Upper lobe of left lung (tissue), 6 donors: Measurements from ENCODE around the gene ZNF428. TPM values are rescaled to one million over a fixed set of nuclear protein-coding genes. Genes with fewer than 3 reads are reported as not detected.

ENCODE experiments used
- ATAC-seq, 2 donors: fragments of 200-7000 bp; cut with Tn5 transposase; one replicate each; pipeline ENCODE4 v1.9.1; 2022; ENCODE audit warnings: mild to moderate bottlenecking in 2 of 2, moderate library complexity in 2 of 2; ENCODE audit not compliant: low FRiP score in 2 of 2
- DNase-seq, 2 donors: peaks; one replicate each; pipeline ENCODE4 v3.0.0-alpha.2; 2019 to 2020
- H3K27ac ChIP-seq, 4 donors: fragments of 200-600 bp; sonication (generic); one replicate each; pipeline ENCODE4 v1.5.1; 2016 to 2019
- H3K27me3 ChIP-seq, 4 donors: fragments of 200-600 bp; sonication (generic); one replicate each; pipeline ENCODE4 v1.5.1; 2017 to 2019
- H3K36me3 ChIP-seq, 4 donors: fragments of 200-600 bp; sonication (generic); one replicate each; pipeline ENCODE4 v1.5.1; 2016 to 2019
- H3K4me1 ChIP-seq, 4 donors: fragments of 200-600 bp; sonication (generic); one replicate each; pipeline ENCODE4 v1.5.1; 2018 to 2019
- H3K4me3 ChIP-seq, 4 donors: fragments of 200-600 bp; sonication (generic); one replicate each; pipeline ENCODE4 v1.5.1; 2017 to 2019; ENCODE audit warnings: mild to moderate bottlenecking in 2 of 4, moderate library complexity in 1 of 4
- H3K9me3 ChIP-seq, 4 donors: fragments of 200-600 bp; sonication (generic); one replicate each; pipeline ENCODE4 v1.5.1; 2018 to 2019
- CTCF ChIP-seq, 6 experiments: fragments of 450-650 bp in 4 of 6; fragments of 200-600 bp in 2 of 6; sonication (generic) in 2 of 6; IDR thresholded peaks; one replicate each; pipeline ENCODE4 v1.5.1; 2016 to 2019; ENCODE audit warnings: antibody characterized with exemption in 6 of 6
- EP300 ChIP-seq, 4 donors: sonication (generic); formaldehyde crosslinking; IDR thresholded peaks; one replicate each; pipeline ENCODE4 v1.5.1; 2017; ENCODE audit warnings: antibody characterized with exemption in 4 of 4, control low read depth in 2 of 4
- POLR2A ChIP-seq, 4 donors: fragments of 450-650 bp; IDR thresholded peaks; one replicate each; pipeline ENCODE4 v1.5.1; 2016 to 2017; ENCODE audit warnings: antibody characterized with exemption in 4 of 4, mild to moderate bottlenecking in 2 of 4
- POLR2AphosphoS5 ChIP-seq, 2 donors: sonication (generic); formaldehyde crosslinking; IDR thresholded peaks; one replicate each; pipeline ENCODE4 v1.5.1; 2017; ENCODE audit warnings: antibody characterized with exemption in 2 of 2
- WGBS, 2 donors: methylation state at CpG; one replicate each; pipeline ENCODE4 v1.1.5; 2017 to 2018; 5-methylcytosine and 5-hydroxymethylcytosine counted together
- total RNA-seq, 6 donors: library from RNA; depleted of rRNA in 4 of 6; stranded (reverse); fragments of >200 nt in 4 of 6; gene quantifications; one replicate each; pipeline versions ENCODE4 v1.1.0 to v1.2.1, GENCODE V29; 2016 to 2021
- donor health status: DM: no; HTN: no; CAD: no; lungs with moderate emphysema.
- donor health status: DM: no; HTN: yes; CAD: no; lungs with severe emphysema.

ZNF428 gene
- total RNA-seq, 6 donors from 2014 or later, result 10.5 to 37.0 (median 31.4) TPM

- no peak overlapping the region for H3K27ac ChIP-seq
- WGBS, 2 donors, result 87 to 88% methylated on average over 1 to 5 of the region's 5 CpGs
- ATAC-seq, result no peak
- peaks cover 0 to 3% (median 0%) of the 10 kb centered on the region in 4 donors for H3K27me3 ChIP-seq
- no peaks in the 10 kb centered on the region for H3K36me3 ChIP-seq
- no peak for DNase-seq
- TF ChIP-seq EP300 (IDR thresholded peaks at IDR 0.05), result no peak
- TF ChIP-seq POLR2AphosphoS5 (IDR thresholded peaks at IDR 0.05), result no peak
- no peak for TF ChIP-seq CTCF (IDR thresholded peaks at IDR 0.05)
- no peak overlapping the region for H3K4me3 ChIP-seq
- no peaks in the 10 kb centered on the region for H3K9me3 ChIP-seq
- H3K4me1 ChIP-seq, result peaks cover 0 to 2% (median 0%) of the 10 kb centered on the region in 4 donors
Observed at GRCh38 chr19:43634068-43634467, 14.6 kb upstream of the ZNF428 start.

GRCh38 chr19:43633520-43633919, 14.1 kb upstream of the ZNF428 start:
- no peak for DNase-seq
- H3K27ac ChIP-seq, result no peak overlapping the region
- no peak overlapping the region for H3K4me3 ChIP-seq
- TF ChIP-seq CTCF (IDR thresholded peaks at IDR 0.05) (no peak), EP300 (IDR thresholded peaks at IDR 0.05) (no peak), POLR2AphosphoS5 (IDR thresholded peaks at IDR 0.05) (no peak), POLR2A (IDR thresholded peaks at IDR 0.05) (no peak)
- no peaks in the 10 kb centered on the region for H3K36me3 ChIP-seq
- no peaks in the 10 kb centered on the region for H3K9me3 ChIP-seq
- no peaks in the 10 kb centered on the region for H3K27me3 ChIP-seq
- no peak for ATAC-seq
- H3K4me1 ChIP-seq, result no peaks in the 10 kb centered on the region
- WGBS, 2 donors, result 91 to 97% methylated on average over 4 of the region's 4 CpGs

- TF ChIP-seq POLR2AphosphoS5 (IDR thresholded peaks at IDR 0.05) (no peak), POLR2A (IDR thresholded peaks at IDR 0.05) (no peak), CTCF (IDR thresholded peaks at IDR 0.05) (no peak), EP300 (IDR thresholded peaks at IDR 0.05) (no peak)
- Histone ChIP-seq H3K27ac (no peak overlapping the region), H3K36me3 (no peaks in the 10 kb centered on the region), H3K4me3 (no peak overlapping the region), H3K4me1 (no peaks in the 10 kb centered on the region), H3K27me3 (no peaks in the 10 kb centered on the region), H3K9me3 (no peaks in the 10 kb centered on the region)
- ATAC-seq (no peak), DNase-seq (no peak)
- WGBS, 2 donors, result 85 to 91% methylated on average over 5 of the region's 5 CpGs
Observed at GRCh38 chr19:43631491-43631890, 12.1 kb upstream of the ZNF428 start.

GRCh38 chr19:43628646-43629326, 9.4 kb upstream of the ZNF428 start:
- Histone ChIP-seq H3K27ac (no peak overlapping the region), H3K4me3 (no peak overlapping the region), H3K27me3 (no peaks in the 10 kb centered on the region), H3K9me3 (no peaks in the 10 kb centered on the region), H3K4me1 (peaks cover 0 to 5% (median 0%) of the 10 kb centered on the region in 4 donors), H3K36me3 (no peaks in the 10 kb centered on the region)
- ATAC-seq (no peak), DNase-seq (no peak)
- WGBS, 2 donors, result 89 to 100% methylated on average over 1 to 3 of the region's 3 CpGs
- TF ChIP-seq POLR2AphosphoS5 (IDR thresholded peaks at IDR 0.05), result no peak
- TF ChIP-seq POLR2A (IDR thresholded peaks at IDR 0.05), result no peak
- TF ChIP-seq CTCF (IDR thresholded peaks at IDR 0.05), result no peak
- no peak for TF ChIP-seq EP300 (IDR thresholded peaks at IDR 0.05)

- H3K9me3 ChIP-seq, result no peaks in the 10 kb centered on the region
- DNase-seq, result no peak
- no peaks in the 10 kb centered on the region for H3K27me3 ChIP-seq
- no peak overlapping the region for H3K4me3 ChIP-seq
- TF ChIP-seq EP300 (IDR thresholded peaks at IDR 0.05) (no peak), POLR2A (IDR thresholded peaks at IDR 0.05) (no peak), POLR2AphosphoS5 (IDR thresholded peaks at IDR 0.05) (no peak), CTCF (IDR thresholded peaks at IDR 0.05) (no peak)
- no peaks in the 10 kb centered on the region for H3K36me3 ChIP-seq
- no peak for ATAC-seq
- WGBS, 2 donors, result 67 to 73% methylated on average over 17 of the region's 17 CpGs
- no peak overlapping the region for H3K27ac ChIP-seq
- H3K4me1 ChIP-seq, result peaks cover 0 to 5% (median 0%) of the 10 kb centered on the region in 4 donors
Observed at GRCh38 chr19:43626838-43627237, 7.4 kb upstream of the ZNF428 start.
